HG02870 (cell line): ENCODE data around the gene DAZL.
"Not testable (repeated sequence)": the region's sequence is repeated elsewhere in the genome, so short reads cannot be mapped to it uniquely, and the experiment has no call there.

Experiments
- ATAC-seq: cut with Tn5 transposase; IDR thresholded peaks from one replicate; pipeline ENCODE4 v1.9.1; 2021; ENCODE audit warnings: mild to moderate bottlenecking, moderate library complexity; ENCODE audit not compliant: unreplicated experiment

The DAZL gene

GRCh38 chr3:16604887-16605602 is at the start of gene DAZL:
TSS of gene DAZL (minus strand) at chr3:16605423. CDS start at chr3:16605205, 218 bp downstream.
- no peak for ATAC-seq

DNA sequence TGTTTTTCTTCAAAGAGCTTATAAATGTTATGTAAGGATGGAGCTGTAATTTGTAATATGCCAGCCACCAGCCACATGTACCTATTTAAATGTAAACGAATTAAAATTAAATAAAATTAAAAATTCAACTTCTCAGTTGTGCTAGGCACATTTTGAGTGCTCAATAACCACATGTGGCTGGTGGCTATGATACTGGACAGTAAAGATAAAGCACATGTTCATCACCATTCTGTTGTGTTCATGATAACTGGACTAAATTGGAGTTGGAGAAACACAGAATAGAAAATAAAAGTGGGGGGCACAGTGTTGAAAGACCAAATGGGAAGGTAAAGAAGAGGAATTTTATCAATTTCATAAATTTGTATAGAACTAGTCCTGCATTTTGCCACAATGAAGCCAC is 49.8 kb upstream of the DAZL start:
- ATAC-seq: no peak

DNA sequence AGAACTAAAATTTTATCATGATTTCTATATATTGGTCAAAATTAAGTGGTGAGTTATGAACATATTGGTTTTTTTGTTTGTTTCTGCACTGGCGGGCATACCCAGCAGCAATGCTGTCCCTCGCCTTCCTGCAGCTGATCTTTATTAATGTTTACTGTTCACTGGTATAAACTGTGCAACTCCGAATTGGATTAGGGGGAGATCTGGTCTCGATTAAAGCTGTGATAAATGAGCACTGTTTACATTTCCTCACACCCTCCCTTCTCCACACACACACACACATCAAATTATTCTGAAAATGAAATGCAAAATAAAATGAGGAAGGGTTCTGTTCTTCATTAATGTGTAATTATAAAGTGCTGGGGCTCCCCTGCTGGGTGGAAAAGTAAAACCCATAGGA is 48.5 kb upstream of the DAZL start:
- ATAC-seq: no peak

- no peak for ATAC-seq
These were observed 42.4 kb upstream of the DAZL start for GRCh38 chr3:16647668-16648067.

GRCh38 chr3:16639806-16640205 is 34.6 kb upstream of the DAZL start:
- no peak for ATAC-seq

- ATAC-seq: peak; percentile 91
These were observed 28.7 kb upstream of the DAZL start for GRCh38 chr3:16633948-16634347.

GRCh38 chr3:16632395-16632794 is 27.2 kb upstream of the DAZL start:
- ATAC-seq: no peak

GRCh38 chr3:16618721-16619120 is 13.5 kb upstream of the DAZL start:
- ATAC-seq: no peak

GRCh38 chr3:16617155-16617554 is 11.9 kb upstream of the DAZL start:
- ATAC-seq: not testable (repeated sequence)

DNA sequence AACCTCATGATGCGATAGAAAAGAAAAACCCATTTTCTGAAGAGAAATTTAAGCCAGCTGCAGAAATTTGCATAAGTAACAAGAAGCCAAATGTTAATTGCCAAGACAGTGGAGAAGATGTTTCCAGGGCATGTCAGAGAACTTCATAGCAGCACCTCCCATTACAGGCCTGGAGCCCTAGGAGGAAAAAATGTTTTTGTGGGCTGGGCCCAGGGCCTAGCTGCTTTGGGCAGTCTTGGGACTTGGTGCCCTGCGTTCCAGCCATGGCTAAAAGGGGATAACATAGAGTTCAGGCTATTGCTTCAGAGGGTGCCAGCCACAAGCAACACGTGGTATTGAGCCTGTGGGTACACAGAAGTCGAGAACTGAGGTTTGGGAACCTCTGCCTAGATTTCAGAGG is 10.9 kb upstream of the DAZL start:
- ATAC-seq: no peak

GRCh38 chr3:16614033-16615031 is 9.1 kb upstream of the DAZL start:
- ATAC-seq: no peak

- no peak for ATAC-seq
These were observed 4.8 kb upstream of the DAZL start for GRCh38 chr3:16609927-16610580.

DNA sequence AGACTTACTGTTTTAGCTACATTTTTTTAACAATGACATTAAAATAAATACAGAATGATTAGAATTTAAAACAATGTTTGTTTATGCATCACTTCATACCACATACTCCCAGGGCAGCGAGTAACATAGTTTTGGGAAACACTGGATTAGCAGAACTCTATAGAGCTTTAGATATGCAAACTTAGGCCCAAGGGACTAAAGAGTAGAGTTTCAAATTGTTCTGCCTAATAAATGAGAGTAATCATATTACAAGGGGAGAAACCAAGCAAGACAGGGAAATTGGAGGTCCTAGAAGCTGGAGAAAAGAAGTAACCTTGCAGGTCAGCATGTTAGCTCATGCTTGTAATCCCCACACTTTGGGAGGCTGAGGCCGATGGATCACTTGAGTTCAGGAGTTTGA is 3.6 kb upstream of the DAZL start:
- ATAC-seq: no peak

GRCh38 chr3:16607718-16608117 is 2.5 kb upstream of the DAZL start:
- ATAC-seq: no peak

GRCh38 chr3:16606398-16606797 is 1.2 kb upstream of the DAZL start:
- no peak for ATAC-seq

- no peak for ATAC-seq
These were observed 743 bp upstream of the DAZL start for GRCh38 chr3:16605966-16606365.

DNA sequence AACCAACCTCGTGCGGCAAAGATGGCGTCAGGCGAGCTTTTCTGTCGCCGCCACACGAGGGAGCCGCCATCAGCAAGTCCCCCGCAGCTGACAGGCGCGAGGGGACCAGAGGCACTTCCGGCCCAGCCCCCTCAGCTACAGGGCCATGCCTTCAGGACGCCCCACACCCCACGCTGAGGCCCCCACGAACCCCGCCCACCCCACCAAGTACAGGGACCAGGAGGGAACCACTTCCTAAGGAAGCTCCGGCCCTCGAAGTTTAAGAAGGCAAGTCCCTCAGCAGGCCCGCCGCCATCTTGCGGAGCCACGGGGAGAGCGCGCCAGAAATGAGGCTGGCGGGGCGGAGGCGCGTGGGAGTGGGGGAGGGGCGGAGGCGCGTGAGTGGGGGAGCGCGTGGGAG is 790 bp downstream of the DAZL start:
- ATAC-seq: no peak

GRCh38 chr3:16601537-16602005 is 3.7 kb downstream of the DAZL start:
- ATAC-seq: no peak

GRCh38 chr3:16600780-16601536 is 4.3 kb downstream of the DAZL start:
- no peak for ATAC-seq

- no peak for ATAC-seq
These were observed 5.5 kb downstream of the DAZL start for GRCh38 chr3:16599694-16600093.
